A172 (cell line): ENCODE results near the gene RAB22A. TPM values are rescaled to one million over a fixed set of nuclear protein-coding genes. Genes with fewer than 3 reads are reported as not detected.

Experiments
- DNase-seq: peaks from one replicate; pipeline ENCODE4 v3.0.0-alpha.2; 2015; ENCODE audit warnings: low spot score
- total RNA-seq: library from RNA; depleted of rRNA; stranded (reverse); fragments of >200 nt; shearing (Covaris generic); gene quantifications from 2 replicates; pipeline ENCODE4 v1.2.3, GENCODE V29; 2014

Gene RAB22A
- total RNA-seq, 1 experiment from 2014 or later, result 29.0 TPM

DNA sequence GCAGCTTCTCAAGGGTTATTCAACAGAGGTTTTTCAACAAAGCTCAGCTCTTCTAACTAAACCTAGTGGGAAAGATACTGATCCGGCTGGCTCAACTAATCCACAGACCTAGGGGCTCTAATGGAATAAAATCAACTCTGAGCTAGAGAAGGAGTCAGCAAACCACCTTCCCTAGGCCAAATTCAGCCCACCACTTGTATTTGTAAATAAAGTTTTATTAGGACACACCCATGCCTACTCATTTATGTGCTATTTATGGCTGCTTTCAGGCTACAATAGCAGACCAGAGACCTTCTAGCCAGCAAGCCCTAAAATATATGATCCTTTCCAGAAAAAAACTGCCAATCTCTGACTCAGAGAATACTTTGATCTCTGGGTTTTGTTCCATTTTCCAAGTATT lies 6.0 kb upstream of the RAB22A start:
- no peak for DNase-seq

DNA sequence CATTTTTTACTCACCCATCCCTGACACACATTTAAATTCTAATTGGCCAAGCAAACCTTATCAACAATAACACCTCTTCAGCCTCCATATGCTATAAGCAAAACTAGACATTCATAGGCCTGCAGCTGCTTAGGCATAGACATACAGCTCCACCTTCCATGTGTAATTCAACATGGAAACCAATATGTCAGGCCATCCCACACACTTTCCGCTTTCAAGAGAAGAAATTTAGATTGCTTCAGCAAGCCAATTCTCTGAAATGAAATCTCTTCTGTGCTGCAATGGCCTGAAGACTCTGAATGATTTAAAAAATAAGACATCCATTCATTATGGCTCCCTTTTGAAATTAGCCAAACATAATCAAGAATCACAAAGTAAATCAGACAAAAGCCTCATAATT lies 4.5 kb upstream of the RAB22A start:
- DNase-seq, result no peak

- DNase-seq, result peak; percentile 92
Observed at GRCh38 chr20:58306421-58307261, 2.9 kb upstream of the RAB22A start.

GRCh38 chr20:58307270-58307669 lies 2.2 kb upstream of the RAB22A start:
- no peak for DNase-seq

- no peak for DNase-seq
Observed at GRCh38 chr20:58308290-58308679, 1.2 kb upstream of the RAB22A start.

DNA sequence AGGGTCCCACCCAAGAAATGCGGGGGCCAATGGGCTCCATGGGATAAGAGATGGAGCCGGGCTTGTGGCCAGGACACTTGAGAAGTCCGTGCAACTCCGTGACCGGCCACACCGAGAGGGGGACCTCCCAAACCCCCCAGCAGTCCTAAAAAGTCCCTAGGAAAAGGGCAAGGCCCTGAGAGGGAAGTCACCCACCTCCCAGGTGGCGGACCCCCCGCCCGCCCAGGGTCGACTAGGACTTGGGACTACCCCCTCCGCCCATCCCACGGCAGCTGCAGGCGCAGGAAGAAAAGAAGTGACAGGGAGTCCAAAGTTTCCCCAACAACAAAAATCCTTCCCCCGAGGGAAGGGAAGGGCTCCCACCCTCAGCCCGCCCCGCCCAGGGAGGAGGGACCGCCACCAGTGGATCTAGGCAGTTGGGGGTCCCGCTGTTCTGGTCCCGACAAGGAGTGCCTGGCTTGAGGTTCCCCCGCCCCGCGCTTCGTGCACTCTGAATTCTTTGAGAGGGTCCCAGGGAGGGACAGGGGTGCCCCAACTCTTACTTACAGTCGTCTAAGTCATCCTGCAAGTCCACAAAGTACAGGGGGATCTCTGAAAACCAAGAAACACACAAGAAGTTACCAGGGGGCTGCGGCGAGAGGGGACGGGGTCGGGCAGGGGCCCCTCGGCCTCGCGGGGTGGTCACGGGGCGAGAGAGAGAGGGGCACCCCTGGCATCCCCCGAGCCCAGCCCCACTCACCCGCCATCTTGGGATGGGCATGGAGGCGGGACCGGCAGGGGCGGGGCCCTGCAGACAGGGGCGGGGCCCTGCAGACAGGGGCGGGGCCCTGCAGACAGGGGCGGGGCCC lies 611 bp upstream of the RAB22A start:
- DNase-seq, result peak; percentile 22

- peak; percentile 19 for DNase-seq
Observed at GRCh38 chr20:58310291-58310782, 822 bp downstream of the RAB22A start.

GRCh38 chr20:58312836-58313235 lies 3.3 kb downstream of the RAB22A start:
- DNase-seq, result no peak

DNA sequence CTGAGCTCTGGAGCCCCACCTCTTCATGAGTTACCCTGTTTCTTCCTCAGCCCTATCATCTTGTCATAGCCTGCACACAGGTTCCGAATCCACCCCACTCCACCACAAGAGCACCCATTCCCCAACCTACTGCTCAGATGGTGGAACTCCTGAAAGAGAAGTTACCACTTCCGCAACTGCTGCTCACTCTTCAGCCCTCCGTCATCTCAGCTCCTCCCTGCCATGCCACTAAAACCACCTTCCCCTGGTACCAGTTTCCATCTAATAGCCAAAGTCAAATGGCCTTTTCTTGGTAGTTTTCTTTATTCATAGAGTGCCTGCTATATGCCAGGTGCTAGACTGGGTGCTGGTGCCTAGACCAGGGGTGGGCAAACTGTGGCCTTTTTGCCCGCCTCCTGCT lies 3.9 kb downstream of the RAB22A start:
- no peak for DNase-seq

DNA sequence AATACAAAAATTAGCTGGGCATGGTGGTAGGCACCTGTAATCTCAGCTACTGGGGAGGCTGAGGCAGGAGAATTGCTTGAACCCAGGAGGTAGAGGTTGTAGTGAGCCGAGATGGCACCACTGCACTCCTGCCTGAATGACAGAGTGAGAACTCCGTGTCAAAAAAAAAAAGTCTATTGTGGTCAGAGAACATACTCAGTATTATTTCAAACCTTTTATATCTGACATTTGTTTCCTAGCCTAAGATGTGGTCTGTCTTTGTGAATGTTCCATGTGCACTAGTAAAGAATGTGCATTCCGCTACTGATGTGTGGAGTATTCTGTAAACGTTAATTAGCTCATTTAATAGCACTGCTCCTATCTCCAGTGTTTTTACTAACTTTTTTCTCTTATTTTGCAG lies 11.7 kb downstream of the RAB22A start:
- no peak for DNase-seq

- no peak for DNase-seq
Observed at GRCh38 chr20:58322083-58322482, 12.6 kb downstream of the RAB22A start.

- DNase-seq, result no peak
Observed at GRCh38 chr20:58325912-58326311, 16.4 kb downstream of the RAB22A start.

GRCh38 chr20:58327211-58327610 lies 17.7 kb downstream of the RAB22A start:
- DNase-seq, result no peak

DNA sequence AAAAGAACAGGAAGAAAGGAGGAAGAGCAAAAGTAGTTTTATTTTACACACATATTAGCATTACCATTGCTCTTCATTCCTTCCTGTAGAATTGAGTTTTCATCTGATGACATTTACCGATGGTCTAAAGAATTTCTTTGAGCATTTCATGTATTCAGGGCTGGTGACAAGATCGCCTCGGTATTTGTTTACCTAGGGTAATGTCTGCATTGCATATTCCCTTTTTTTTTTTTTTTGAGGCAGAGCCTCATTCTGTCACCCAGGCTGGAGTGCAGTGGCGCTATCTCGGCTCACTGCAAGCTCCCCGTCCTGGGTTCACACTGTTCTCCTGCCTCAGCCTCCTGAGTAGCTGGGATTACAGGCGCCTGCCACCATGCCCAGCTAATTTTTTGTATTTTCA lies 19.3 kb downstream of the RAB22A start:
- no peak for DNase-seq

- no peak for DNase-seq
Observed at GRCh38 chr20:58329711-58330110, 20.2 kb downstream of the RAB22A start.

GRCh38 chr20:58330249-58330648 lies 20.7 kb downstream of the RAB22A start:
- DNase-seq, result no peak

DNA sequence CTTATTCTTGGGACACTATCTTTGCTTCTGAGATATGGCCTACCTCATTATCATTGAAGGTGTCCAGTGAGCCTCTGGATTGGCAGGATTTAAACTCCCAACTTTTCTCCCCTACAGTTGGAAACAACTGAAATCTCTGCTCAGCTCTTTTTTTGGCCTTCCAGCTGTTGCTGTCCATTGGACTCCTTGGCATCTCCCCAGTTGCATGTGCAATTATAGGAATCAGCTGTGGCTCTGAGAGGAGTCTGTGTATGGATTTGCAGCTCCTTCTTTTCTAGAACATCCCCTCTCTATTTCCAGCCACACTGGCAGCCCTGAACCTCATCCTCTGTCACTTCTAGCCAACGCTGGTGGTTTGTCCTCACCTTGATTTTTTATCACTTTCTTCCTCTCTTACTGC lies 21.2 kb downstream of the RAB22A start:
- DNase-seq, result no peak

DNA sequence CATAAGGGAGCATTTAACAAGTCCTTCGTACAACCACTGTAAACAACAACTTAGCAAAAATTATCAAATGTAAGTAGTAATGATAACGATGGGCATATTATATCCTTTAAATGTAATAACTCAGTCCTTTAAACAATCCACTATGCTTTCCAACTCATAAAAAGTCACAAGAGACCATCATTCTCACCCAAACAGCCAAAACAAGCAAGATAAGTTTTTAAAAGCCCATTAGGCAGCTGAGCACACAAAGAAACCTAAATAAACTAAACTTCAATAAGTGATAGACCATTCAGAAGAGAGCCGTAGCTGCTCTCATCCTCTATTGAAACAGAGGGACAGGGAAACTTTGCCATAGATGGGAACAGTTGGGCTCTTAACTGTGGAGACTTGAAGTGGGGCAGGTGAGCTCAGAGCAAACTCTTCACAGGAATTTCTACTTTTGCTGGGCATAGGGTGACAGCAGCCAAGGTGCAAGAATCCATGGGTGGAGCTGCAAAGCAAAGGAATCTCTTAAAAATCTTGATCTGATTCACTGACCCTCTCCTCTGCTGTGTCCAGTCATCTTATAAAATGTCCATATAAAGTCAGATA lies 22.5 kb downstream of the RAB22A start:
- DNase-seq, result no peak

GRCh38 chr20:58339741-58340140 lies 30.2 kb downstream of the RAB22A start:
- DNase-seq, result no peak

GRCh38 chr20:58340151-58340550 lies 30.6 kb downstream of the RAB22A start:
- no peak for DNase-seq

DNA sequence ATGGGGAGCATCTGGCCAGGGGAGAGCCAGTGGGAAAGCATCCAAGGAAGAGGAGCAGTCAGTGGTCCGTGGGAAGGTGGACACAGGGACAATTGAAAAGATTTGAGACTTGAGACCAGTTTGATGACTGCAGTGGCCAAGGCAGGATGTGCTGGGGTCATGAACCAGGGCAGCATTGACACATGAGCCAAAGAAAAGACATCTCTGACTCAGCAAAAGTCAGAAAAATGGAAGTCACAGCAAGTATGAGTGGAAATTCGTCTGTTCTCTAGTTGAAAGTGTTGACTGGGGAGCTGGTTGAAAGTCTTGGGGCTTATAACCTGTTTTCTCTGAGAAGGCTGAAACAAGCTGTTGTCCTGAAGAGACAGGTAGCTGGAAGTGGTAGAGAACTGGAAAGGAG lies 31.3 kb downstream of the RAB22A start:
- no peak for DNase-seq
